ENCODE measurements around the gene SYTL5. TPM values are rescaled to one million over a fixed set of nuclear protein-coding genes. Genes with fewer than 3 reads are reported as not detected.

The SYTL5 gene
- total and polyA plus RNA-seq, 2 of the 4 experiments (the other 2 are of a cell fraction): 0.19 to 0.54 TPM

DNA sequence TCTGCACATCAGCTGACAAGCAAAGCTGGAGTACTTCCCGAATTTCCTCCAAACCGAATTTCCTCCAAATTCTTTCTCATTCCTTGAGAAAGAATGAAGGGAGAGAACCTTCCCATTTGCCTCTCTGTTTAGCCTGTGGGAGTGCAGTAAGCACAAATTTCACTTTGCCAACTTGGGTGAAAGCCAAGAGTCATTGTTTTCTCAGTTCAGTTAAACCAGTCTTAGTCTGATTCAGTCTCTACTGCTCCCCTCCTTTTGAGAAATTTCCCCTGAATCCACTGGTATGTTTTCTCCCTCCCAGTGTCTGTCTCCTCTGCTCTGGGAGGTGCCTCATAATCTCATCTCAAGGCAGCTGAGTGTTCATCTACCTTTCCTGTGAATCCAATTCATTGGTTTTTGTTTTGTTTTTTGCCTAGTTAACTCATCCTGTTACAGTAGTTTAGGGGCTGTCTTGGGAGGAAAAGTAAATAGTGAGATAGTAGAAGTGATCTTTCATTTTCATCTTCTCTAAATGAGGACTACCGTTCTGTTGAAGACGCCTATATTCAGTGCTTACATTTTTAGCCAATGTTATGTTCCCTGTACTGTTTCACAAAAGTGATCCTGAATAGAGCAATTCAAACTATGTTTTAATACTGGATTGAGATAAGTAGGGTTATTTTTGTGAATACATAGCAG is 49.0 kb downstream of the SYTL5 start:
- H3K4me3 ChIP-seq (ENCODE audit: insufficient read depth, low read depth, low read length): no peak overlapping the region
- in situ Hi-C loops (cut with MboI; ENCODE audit: low sequenced_read_pairs) (no loop called here), dilution Hi-C loops (cut with HindIII; ENCODE audit: low sequenced_read_pairs, unreplicated experiment) (no loop called here), intact Hi-C loops (cut with micrococcal nuclease) (no loop called here)
- H3K36me3 ChIP-seq (ENCODE audit: control insufficient read depth, insufficient read depth, low read length): no peaks in the 10 kb centered on the region
- no peak overlapping the region for H3K23ac ChIP-seq (ENCODE audit: low read depth, low read length)
- no peak overlapping the region for H2BK20ac ChIP-seq (ENCODE audit: low read depth, low read length)
- no CpG with 5 or more reads among the region's 4 CpGs for WGBS, 2 experiments (ENCODE audit: extremely low coverage in 2 of 2, insufficient read length in 1 of 2)
- H2BK120ac ChIP-seq (ENCODE audit: low read depth, low read length): peak overlapping the region; percentile 13; the same call in 1 of the 2 replicates
- ATAC-seq (ENCODE audit: low read depth): no peak
- H3K4me2 ChIP-seq (ENCODE audit: low read depth, low read length): no peak overlapping the region
- no peak overlapping the region for H3K27ac ChIP-seq (ENCODE audit: insufficient read depth, low read length)
- no peaks in the 10 kb centered on the region for H4K20me1 ChIP-seq (ENCODE audit: insufficient read depth, low read length)
- H3K4ac ChIP-seq (ENCODE audit: low read depth, low read length): no peak overlapping the region
- peak; percentile 31 for DNase-seq
- no peak overlapping the region for H3K14ac ChIP-seq (replicated peaks; ENCODE audit: low read depth, low read length)
- no peak overlapping the region for H2AK9ac ChIP-seq (replicated peaks; ENCODE audit: low read depth, low read length, poor library complexity)
- no peaks in the 10 kb centered on the region for H3K9me3 ChIP-seq (ENCODE audit: control insufficient read depth, insufficient read depth, low read length)
- H3K27me3 ChIP-seq (ENCODE audit: control insufficient read depth, insufficient read depth, low read length): no peaks in the 10 kb centered on the region
- no peak for TF ChIP-seq MAFK (IDR thresholded peaks at IDR 0.05; ENCODE audit: low read depth, low read length)
- TF ChIP-seq NFE2L2 (IDR thresholded peaks at IDR 0.05; ENCODE audit: low read depth, low read length): no peak
- TF ChIP-seq RCOR1 (IDR thresholded peaks at IDR 0.05; ENCODE audit: insufficient replicate concordance, low read length): no peak
- TF ChIP-seq MXI1 (IDR thresholded peaks at IDR 0.05; ENCODE audit: borderline replicate concordance, low read depth, low read length): no peak
- TF ChIP-seq MAZ (IDR thresholded peaks at IDR 0.05; ENCODE audit: borderline replicate concordance, low read depth, low read length): no peak
- TF ChIP-seq, protein P1, sequence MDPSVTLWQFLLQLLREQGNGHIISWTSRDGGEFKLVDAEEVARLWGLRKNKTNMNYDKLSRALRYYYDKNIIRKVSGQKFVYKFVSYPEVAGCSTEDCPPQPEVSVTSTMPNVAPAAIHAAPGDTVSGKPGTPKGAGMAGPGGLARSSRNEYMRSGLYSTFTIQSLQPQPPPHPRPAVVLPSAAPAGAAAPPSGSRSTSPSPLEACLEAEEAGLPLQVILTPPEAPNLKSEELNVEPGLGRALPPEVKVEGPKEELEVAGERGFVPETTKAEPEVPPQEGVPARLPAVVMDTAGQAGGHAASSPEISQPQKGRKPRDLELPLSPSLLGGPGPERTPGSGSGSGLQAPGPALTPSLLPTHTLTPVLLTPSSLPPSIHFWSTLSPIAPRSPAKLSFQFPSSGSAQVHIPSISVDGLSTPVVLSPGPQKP (IDR thresholded peaks at IDR 0.05; ENCODE audit: borderline replicate concordance, low read depth, low read length): no peak
- TF ChIP-seq, protein P2, sequence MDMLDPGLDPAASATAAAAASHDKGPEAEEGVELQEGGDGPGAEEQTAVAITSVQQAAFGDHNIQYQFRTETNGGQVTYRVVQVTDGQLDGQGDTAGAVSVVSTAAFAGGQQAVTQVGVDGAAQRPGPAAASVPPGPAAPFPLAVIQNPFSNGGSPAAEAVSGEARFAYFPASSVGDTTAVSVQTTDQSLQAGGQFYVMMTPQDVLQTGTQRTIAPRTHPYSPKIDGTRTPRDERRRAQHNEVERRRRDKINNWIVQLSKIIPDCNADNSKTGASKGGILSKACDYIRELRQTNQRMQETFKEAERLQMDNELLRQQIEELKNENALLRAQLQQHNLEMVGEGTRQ (IDR thresholded peaks at IDR 0.05; ENCODE audit: low read depth, low read length): no peak
- no peak for TF ChIP-seq CHD1 (IDR thresholded peaks at IDR 0.05; ENCODE audit: low read depth, low read length)
- TF ChIP-seq, protein P3, sequence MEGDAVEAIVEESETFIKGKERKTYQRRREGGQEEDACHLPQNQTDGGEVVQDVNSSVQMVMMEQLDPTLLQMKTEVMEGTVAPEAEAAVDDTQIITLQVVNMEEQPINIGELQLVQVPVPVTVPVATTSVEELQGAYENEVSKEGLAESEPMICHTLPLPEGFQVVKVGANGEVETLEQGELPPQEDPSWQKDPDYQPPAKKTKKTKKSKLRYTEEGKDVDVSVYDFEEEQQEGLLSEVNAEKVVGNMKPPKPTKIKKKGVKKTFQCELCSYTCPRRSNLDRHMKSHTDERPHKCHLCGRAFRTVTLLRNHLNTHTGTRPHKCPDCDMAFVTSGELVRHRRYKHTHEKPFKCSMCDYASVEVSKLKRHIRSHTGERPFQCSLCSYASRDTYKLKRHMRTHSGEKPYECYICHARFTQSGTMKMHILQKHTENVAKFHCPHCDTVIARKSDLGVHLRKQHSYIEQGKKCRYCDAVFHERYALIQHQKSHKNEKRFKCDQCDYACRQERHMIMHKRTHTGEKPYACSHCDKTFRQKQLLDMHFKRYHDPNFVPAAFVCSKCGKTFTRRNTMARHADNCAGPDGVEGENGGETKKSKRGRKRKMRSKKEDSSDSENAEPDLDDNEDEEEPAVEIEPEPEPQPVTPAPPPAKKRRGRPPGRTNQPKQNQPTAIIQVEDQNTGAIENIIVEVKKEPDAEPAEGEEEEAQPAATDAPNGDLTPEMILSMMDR (conservative IDR thresholded peaks at IDR 0.05; ENCODE audit: low read depth, low read length): no peak
- no peak for TF ChIP-seq POLR2A (IDR thresholded peaks at IDR 0.05; ENCODE audit: low read depth, low read length)
- TF ChIP-seq RAD21 (IDR thresholded peaks at IDR 0.05; ENCODE audit: low read length): no peak
- TF ChIP-seq SMC3 (IDR thresholded peaks at IDR 0.05; ENCODE audit: low read depth, low read length): no peak
- TF ChIP-seq BHLHE40 (IDR thresholded peaks at IDR 0.05; ENCODE audit: low read depth, low read length): no peak
- TF ChIP-seq RFX5 (IDR thresholded peaks at IDR 0.05; ENCODE audit: low read depth, low read length): no peak
- TF ChIP-seq CEBPB (IDR thresholded peaks at IDR 0.05; ENCODE audit: low read depth, low read length): no peak
- no peak for TF ChIP-seq FOS (IDR thresholded peaks at IDR 0.05; ENCODE audit: low read depth, low read length)
- no peaks in the 10 kb centered on the region for H3K79me1 ChIP-seq (ENCODE audit: low read depth in 1 of 2, low read length in 2 of 2)
- no peak overlapping the region for H4K8ac ChIP-seq (ENCODE audit: low read depth in 2 of 2, low read length in 2 of 2)
- H3K4me1 ChIP-seq (ENCODE audit: control insufficient read depth, insufficient read depth, low read length): peaks cover 2% of the 10 kb centered on the region; the same call in 1 of the 2 replicates
- no peak overlapping the region for H4K5ac ChIP-seq (ENCODE audit: low read depth, low read length)
- H2AK5ac ChIP-seq (ENCODE audit: low read depth, low read length): no peak overlapping the region
- H2BK5ac ChIP-seq (ENCODE audit: low read depth, low read length, poor library complexity, severe bottlenecking): no peak overlapping the region
- POLR2A ChIA-PET (ENCODE audit: unreplicated experiment): no interaction called here
- peak overlapping the region; percentile 18 for H2AFZ ChIP-seq (replicated peaks; ENCODE audit: low read length, poor library complexity)
- H3K9me1 ChIP-seq (ENCODE audit: insufficient read depth, low read length): 0 out of 2 replicates have a peak, but pooled peaks cover 4% of the 10 kb centered on the region
- no TSS peak for BruUV-seq (replicated peaks)
- no peak overlapping the region for H3K56ac ChIP-seq (ENCODE audit: extremely low read depth, insufficient read depth, low read length)
- CTCF ChIA-PET: no interaction called here
- no peak overlapping the region for H2BK15ac ChIP-seq (ENCODE audit: low read depth, low read length)
- no peak overlapping the region for H3K18ac ChIP-seq (ENCODE audit: low read depth, low read length)
- no peak overlapping the region for H4K91ac ChIP-seq (ENCODE audit: insufficient read depth, low read depth, low read length)
- H3K9ac ChIP-seq (ENCODE audit: low read depth, low read length): no peak overlapping the region

Measured in IMR-90 (cell line).